Endometrial microvascular endothelial cells (primary cell): ENCODE data around the gene TTR. TPM values are rescaled to one million over a fixed set of nuclear protein-coding genes. Genes with fewer than 3 reads are reported as not detected.

Experiments
- in situ Hi-C: cut with HindIII; loops from 2 replicates; pipeline ENCODE4 v1.10.0; 2017; ENCODE audit warnings: low sequenced_read_pairs, low pct_unique_long_range_greater_than_20kb; ENCODE audit errors: inconsistent ontology term
- total RNA-seq: library from RNA; depleted of rRNA; stranded (reverse); fragments of >200 nt; gene quantifications from one replicate; pipeline ENCODE4 v1.2.3, GENCODE V29; 2015; ENCODE audit errors: inconsistent ontology term

The TTR gene
- total RNA-seq, 1 donor from 2014 or later, result not detected

- in situ Hi-C loops, result no loop called here
These were observed 54.9 kb downstream of the TTR start for GRCh38 chr18:31646332-31647126.

- in situ Hi-C loops, result no loop called here
These were observed 55.6 kb downstream of the TTR start for GRCh38 chr18:31647127-31647753.

Other genes with a start within 250 kb of the TTR start
- not detected for gene DSG4, start 215.1 kb upstream of the TTR start, total RNA-seq
- gene DSG3, start 144.1 kb upstream of the TTR start, total RNA-seq, result not detected
- not detected for gene DSG2, start 93.7 kb upstream of the TTR start, total RNA-seq
- 3.3 TPM for gene B4GALT6, start 92.7 kb downstream of the TTR start, total RNA-seq
- not detected for gene SLC25A52, start 169.0 kb downstream of the TTR start, total RNA-seq